Measurements from ENCODE around the gene VSIR.
A peak's percentile ranks its signal among the peaks of the same experiment; 100 is the strongest.

- TF ChIP-seq CTCF (conservative IDR thresholded peaks at IDR 0.05) (peak; percentile 89), EZH2 (IDR thresholded peaks at IDR 0.05; ENCODE audit: low read depth) (no peak)
These were observed at the start of gene VSIR for GRCh38 chr10:71773221-71773971.

Measured in PC-9 (cell line).